Measurements from ENCODE around the gene MYOF. TPM values are rescaled to one million over a fixed set of nuclear protein-coding genes. Genes with fewer than 3 reads are reported as not detected.

Gene MYOF
- total and polyA plus RNA-seq, 2 donors (not counting 1 experiment from before 2014, with no cell fraction given): 298 to 314 TPM

- Histone ChIP-seq H3K36me3 (ENCODE audit: control insufficient read depth, insufficient read depth, low read length) (peaks cover 6% of the 10 kb centered on the region), H4K20me1 (ENCODE audit: control insufficient read depth, extremely low read depth, insufficient read depth, low read length) (no peaks in the 10 kb centered on the region), H3K79me2 (ENCODE audit: control insufficient read depth, insufficient read depth, low read length) (peaks cover 80% of the 10 kb centered on the region), H3K9me3 (ENCODE audit: control insufficient read depth, insufficient read depth, low read depth, low read length) (no peaks in the 10 kb centered on the region), H3K9ac (ENCODE audit: insufficient read depth, low read length) (no peak overlapping the region), H3K4me1 (ENCODE audit: control insufficient read depth, extremely low read depth, insufficient read depth, low read length) (peaks cover 67% of the 10 kb centered on the region), H3K27me3 (ENCODE audit: control insufficient read depth, insufficient read depth, low read length) (no peaks in the 10 kb centered on the region), H3K4me3 (replicated peaks in 1 of 4; ENCODE audit: control extremely low read depth in 1 of 4, insufficient read depth in 1 of 4, low read depth in 3 of 4, low read length in 4 of 4) (no peak overlapping the region), H3K4me2 (ENCODE audit: extremely low read depth, insufficient read depth, low read length) (peak overlapping the region; percentile 29), H2AFZ (ENCODE audit: low read length) (no peak overlapping the region), H3K27ac (ENCODE audit: insufficient read depth, low read length) (peak overlapping the region; percentile 78)
- DNase-seq (ENCODE audit: low read depth in 2 of 2): peak in 1 of 2 donors; percentile 96
- no peak for TF ChIP-seq EZH2 (IDR thresholded peaks at IDR 0.05; ENCODE audit: low read length, missing control alignments)
- TF ChIP-seq, protein P1, sequence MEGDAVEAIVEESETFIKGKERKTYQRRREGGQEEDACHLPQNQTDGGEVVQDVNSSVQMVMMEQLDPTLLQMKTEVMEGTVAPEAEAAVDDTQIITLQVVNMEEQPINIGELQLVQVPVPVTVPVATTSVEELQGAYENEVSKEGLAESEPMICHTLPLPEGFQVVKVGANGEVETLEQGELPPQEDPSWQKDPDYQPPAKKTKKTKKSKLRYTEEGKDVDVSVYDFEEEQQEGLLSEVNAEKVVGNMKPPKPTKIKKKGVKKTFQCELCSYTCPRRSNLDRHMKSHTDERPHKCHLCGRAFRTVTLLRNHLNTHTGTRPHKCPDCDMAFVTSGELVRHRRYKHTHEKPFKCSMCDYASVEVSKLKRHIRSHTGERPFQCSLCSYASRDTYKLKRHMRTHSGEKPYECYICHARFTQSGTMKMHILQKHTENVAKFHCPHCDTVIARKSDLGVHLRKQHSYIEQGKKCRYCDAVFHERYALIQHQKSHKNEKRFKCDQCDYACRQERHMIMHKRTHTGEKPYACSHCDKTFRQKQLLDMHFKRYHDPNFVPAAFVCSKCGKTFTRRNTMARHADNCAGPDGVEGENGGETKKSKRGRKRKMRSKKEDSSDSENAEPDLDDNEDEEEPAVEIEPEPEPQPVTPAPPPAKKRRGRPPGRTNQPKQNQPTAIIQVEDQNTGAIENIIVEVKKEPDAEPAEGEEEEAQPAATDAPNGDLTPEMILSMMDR (conservative IDR thresholded peaks at IDR 0.05 in 1 of 2, IDR thresholded peaks at IDR 0.05 in 1 of 2; ENCODE audit: low read depth in 1 of 2, low read length in 2 of 2): no peak
These were observed 20.9 kb downstream of the MYOF start for GRCh38 chr10:93461109-93461806.

DNA sequence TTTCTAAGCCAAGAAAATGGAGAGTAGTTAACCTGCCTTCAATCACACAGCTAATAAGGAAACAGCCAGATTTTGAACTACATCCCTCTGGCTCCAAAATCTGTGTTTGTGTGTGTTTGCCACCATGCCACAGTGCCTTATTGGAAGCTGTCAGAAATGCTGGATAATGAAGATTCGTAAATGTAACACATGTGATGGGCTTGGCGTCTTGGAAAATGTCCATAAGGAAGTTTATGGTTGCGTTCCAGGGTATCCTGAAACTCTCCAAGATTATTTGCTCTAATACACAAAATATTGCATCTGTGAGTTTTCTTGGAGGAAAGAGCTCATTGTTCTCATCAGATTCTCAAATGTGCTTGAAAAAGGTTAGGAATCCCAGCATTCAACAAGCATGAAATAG is 22.7 kb downstream of the MYOF start:
- Histone ChIP-seq H3K79me2 (ENCODE audit: control insufficient read depth, insufficient read depth, low read length) (peaks cover 75% of the 10 kb centered on the region), H3K9me3 (ENCODE audit: control insufficient read depth, insufficient read depth, low read depth, low read length) (no peaks in the 10 kb centered on the region), H3K4me3 (replicated peaks in 1 of 4; ENCODE audit: control extremely low read depth in 1 of 4, insufficient read depth in 1 of 4, low read depth in 3 of 4, low read length in 4 of 4) (peak overlapping the region in 1 of 4 experiments; percentile 2), H2AFZ (ENCODE audit: low read length) (no peak overlapping the region), H3K36me3 (ENCODE audit: control insufficient read depth, insufficient read depth, low read length) (peaks cover 7% of the 10 kb centered on the region), H4K20me1 (ENCODE audit: control insufficient read depth, extremely low read depth, insufficient read depth, low read length) (no peaks in the 10 kb centered on the region), H3K4me2 (ENCODE audit: extremely low read depth, insufficient read depth, low read length) (peak overlapping the region; percentile 44), H3K27me3 (ENCODE audit: control insufficient read depth, insufficient read depth, low read length) (no peaks in the 10 kb centered on the region), H3K9ac (ENCODE audit: insufficient read depth, low read length) (peak overlapping the region; percentile 51), H3K4me1 (ENCODE audit: control insufficient read depth, extremely low read depth, insufficient read depth, low read length) (peaks cover 50% of the 10 kb centered on the region), H3K27ac (ENCODE audit: insufficient read depth, low read length) (peak overlapping the region; percentile 95)
- TF ChIP-seq, protein P1 (conservative IDR thresholded peaks at IDR 0.05 in 1 of 2, IDR thresholded peaks at IDR 0.05 in 1 of 2; ENCODE audit: low read depth in 1 of 2, low read length in 2 of 2): no peak
- TF ChIP-seq EZH2 (IDR thresholded peaks at IDR 0.05; ENCODE audit: low read length, missing control alignments): no peak
- DNase-seq (ENCODE audit: low read depth in 2 of 2): no peak

GRCh38 chr10:93458821-93459257 is 23.3 kb downstream of the MYOF start:
- H3K4me2 ChIP-seq (ENCODE audit: extremely low read depth, insufficient read depth, low read length): peak overlapping the region; percentile 44
- no peaks in the 10 kb centered on the region for H3K9me3 ChIP-seq (ENCODE audit: control insufficient read depth, insufficient read depth, low read depth, low read length)
- H3K27me3 ChIP-seq (ENCODE audit: control insufficient read depth, insufficient read depth, low read length): no peaks in the 10 kb centered on the region
- H3K36me3 ChIP-seq (ENCODE audit: control insufficient read depth, insufficient read depth, low read length): peaks cover 10% of the 10 kb centered on the region
- H4K20me1 ChIP-seq (ENCODE audit: control insufficient read depth, extremely low read depth, insufficient read depth, low read length): no peaks in the 10 kb centered on the region
- peaks cover 47% of the 10 kb centered on the region for H3K4me1 ChIP-seq (ENCODE audit: control insufficient read depth, extremely low read depth, insufficient read depth, low read length)
- H2AFZ ChIP-seq (ENCODE audit: low read length): no peak overlapping the region
- H3K79me2 ChIP-seq (ENCODE audit: control insufficient read depth, insufficient read depth, low read length): peaks cover 76% of the 10 kb centered on the region
- peak; percentile 99 to 100 for DNase-seq (ENCODE audit: low read depth in 2 of 2)
- peak overlapping the region in 2 of 4 experiments; percentile 2 to 13 for H3K4me3 ChIP-seq (replicated peaks in 1 of 4; ENCODE audit: control extremely low read depth in 1 of 4, insufficient read depth in 1 of 4, low read depth in 3 of 4, low read length in 4 of 4)
- H3K27ac ChIP-seq (ENCODE audit: insufficient read depth, low read length): peak overlapping the region; percentile 95
- H3K9ac ChIP-seq (ENCODE audit: insufficient read depth, low read length): peak overlapping the region; percentile 51
- no peak for TF ChIP-seq EZH2 (IDR thresholded peaks at IDR 0.05; ENCODE audit: low read length, missing control alignments)
